GM12875 (cell line): ENCODE measurements around the gene LIF.
"Not testable (repeated sequence)": the region's sequence is repeated elsewhere in the genome, so short reads cannot be mapped to it uniquely, and the experiment has no call there.

Experiments used
- H3K4me3 ChIP-seq: one replicate; pipeline ENCODE4 v1.5.1; 2011; ENCODE audit warnings: low read depth, low read length, control low read depth
- TF ChIP-seq, protein P1 (sequence below): IDR thresholded peaks from 2 replicates; pipeline ENCODE4 v1.5.1; 2011; ENCODE audit warnings: low read depth, mild to moderate bottlenecking, control low read depth, inconsistent platforms, low read length, moderate library complexity, borderline replicate concordance; ENCODE audit not compliant: insufficient read depth

LIF gene

DNA sequence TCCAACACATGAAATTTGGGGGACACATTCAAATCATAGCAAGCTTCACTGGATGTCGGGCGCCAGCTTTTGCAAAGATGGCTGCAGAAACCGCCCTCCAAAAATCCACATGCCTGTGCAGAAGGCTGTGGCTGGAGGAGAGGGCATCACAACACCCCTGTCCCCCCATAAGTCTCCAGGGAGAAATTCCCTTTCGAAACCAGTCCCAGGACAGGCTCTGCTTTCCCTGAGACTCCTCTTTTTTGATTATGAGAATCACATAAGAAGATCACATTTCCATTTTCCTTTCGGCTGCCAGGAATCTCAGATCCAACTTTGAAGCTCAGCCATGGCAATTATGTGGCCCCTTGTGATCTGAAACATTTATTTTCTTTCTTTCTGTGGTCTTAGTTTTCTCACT, 9.7 kb downstream of the LIF start:
- H3K4me3 ChIP-seq: no peak overlapping the region
- TF ChIP-seq, protein P1, sequence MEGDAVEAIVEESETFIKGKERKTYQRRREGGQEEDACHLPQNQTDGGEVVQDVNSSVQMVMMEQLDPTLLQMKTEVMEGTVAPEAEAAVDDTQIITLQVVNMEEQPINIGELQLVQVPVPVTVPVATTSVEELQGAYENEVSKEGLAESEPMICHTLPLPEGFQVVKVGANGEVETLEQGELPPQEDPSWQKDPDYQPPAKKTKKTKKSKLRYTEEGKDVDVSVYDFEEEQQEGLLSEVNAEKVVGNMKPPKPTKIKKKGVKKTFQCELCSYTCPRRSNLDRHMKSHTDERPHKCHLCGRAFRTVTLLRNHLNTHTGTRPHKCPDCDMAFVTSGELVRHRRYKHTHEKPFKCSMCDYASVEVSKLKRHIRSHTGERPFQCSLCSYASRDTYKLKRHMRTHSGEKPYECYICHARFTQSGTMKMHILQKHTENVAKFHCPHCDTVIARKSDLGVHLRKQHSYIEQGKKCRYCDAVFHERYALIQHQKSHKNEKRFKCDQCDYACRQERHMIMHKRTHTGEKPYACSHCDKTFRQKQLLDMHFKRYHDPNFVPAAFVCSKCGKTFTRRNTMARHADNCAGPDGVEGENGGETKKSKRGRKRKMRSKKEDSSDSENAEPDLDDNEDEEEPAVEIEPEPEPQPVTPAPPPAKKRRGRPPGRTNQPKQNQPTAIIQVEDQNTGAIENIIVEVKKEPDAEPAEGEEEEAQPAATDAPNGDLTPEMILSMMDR: no peak

DNA sequence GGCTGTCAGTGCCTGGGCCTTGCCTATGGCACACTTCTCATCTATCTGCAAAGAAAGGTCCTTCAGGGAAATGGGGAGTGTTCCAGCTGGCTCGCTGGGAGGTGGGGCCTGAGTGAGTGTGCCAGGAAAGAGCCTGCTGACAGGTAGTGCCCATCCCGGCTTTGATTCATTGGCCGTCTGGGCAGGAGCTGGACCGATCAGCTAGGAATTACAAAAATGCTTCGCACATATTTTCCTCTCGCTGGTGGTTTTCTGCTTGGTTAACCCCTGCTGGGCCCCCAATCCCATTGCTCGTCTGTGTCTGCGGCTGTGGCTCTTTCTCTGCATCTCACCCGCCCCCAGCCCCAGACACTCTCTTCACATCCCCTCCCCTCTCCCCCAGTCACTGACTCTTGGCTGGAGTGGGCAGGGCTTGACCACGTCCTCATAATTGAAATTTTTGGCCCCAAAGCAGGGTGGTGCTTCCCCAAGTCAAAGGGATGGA, 10.8 kb downstream of the LIF start:
- TF ChIP-seq, protein P1: no peak
- no peak overlapping the region for H3K4me3 ChIP-seq

DNA sequence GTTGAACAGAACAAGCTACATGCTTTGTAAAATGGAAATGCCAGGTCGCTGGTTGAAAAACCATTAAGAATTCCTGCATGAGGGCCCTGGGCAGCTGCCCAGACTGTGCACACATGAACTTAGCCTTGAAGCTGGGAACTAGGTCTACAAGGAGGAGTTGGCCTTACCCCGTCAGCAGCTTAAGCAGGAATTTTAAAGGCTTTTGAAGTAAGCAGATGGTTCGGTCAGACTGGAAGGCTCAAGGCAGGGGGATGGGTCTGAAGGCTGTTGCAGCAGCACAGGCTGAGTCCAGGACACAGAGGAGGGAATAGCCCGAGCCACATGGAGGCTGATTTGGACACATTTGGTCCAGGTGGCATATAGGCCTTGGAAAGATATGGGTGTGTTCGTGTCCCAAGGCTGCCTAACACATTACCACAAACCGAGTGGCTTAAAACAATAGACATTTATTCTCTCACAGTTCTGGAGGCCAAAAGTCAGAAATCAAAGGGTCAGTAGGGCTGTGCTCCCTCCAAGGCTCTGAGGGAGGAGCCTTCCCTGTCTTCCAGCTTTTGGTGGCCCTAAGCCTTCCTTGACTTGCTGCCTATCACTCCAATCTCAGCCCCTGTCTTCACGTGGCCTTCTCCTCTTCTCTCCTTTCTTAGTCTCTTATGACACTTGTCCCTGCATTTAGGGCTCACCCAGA, 11.6 kb downstream of the LIF start:
- TF ChIP-seq, protein P1: no peak
- H3K4me3 ChIP-seq: no peak overlapping the region

DNA sequence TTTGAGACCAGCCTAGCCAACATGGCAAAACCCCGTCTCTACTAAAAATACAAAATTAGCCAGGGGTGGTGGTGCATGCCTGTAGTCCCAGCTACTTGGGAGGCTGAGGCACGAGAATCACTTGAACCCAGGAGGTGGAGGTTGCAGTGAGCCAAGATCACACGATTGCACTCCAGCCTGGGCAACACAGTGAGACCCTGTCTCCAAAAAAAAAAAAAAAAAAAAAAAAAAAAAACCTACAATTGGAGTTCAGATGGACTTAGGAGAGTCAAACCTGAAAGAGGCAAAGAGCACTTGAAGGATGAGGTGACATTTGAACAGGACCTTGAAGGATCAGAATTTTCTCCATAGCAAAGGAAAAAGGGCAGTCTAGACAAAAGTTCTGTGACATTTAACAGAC, 12.2 kb downstream of the LIF start:
- not testable (repeated sequence) for H3K4me3 ChIP-seq

DNA sequence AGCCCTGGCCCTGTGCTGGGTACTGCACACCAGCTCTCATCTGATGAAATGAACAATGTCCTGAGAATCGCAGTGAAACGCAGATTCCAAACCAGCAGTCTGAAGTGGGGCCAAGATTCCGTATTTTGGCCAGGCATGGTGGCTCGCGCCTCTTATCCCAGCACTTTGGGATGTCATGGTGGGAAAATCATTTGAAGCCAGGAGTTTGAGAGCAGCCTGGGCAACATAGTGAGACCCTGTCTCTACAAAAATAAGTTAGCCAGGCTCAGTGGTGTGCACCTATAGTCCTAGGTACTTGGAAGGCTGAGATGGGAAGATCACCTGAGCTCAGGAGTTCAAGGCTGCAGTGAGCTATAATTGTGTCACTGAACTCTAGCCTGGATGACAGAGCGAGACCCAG, 13.0 kb downstream of the LIF start:
- TF ChIP-seq, protein P1: no peak
- no peak overlapping the region for H3K4me3 ChIP-seq

DNA sequence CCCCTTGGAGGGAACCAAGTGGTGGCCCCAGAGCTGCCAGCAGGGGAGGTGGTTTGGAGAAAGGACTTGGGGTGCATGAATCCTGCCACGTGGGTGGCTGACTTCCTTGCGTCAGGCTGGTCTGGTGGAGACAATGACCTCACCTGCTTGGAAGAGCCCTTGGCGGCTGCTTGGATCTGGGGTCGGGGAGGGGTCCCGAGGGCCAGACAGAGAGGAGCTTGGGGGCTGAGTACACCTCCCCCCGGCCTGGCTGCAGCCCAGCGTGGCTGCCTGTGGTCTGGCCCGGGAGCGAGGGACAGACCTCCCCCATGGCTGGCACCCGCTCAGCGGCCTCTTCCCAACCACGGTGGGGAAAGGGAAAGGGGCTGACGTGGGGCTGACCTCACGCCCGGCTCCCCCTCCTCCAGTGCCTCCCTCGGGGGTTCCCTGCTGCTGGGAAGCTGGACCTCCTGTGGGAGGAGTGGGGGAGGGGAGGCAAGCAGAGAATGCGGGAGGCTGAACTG, 13.8 kb downstream of the LIF start:
- TF ChIP-seq, protein P1: no peak
- H3K4me3 ChIP-seq: no peak overlapping the region

DNA sequence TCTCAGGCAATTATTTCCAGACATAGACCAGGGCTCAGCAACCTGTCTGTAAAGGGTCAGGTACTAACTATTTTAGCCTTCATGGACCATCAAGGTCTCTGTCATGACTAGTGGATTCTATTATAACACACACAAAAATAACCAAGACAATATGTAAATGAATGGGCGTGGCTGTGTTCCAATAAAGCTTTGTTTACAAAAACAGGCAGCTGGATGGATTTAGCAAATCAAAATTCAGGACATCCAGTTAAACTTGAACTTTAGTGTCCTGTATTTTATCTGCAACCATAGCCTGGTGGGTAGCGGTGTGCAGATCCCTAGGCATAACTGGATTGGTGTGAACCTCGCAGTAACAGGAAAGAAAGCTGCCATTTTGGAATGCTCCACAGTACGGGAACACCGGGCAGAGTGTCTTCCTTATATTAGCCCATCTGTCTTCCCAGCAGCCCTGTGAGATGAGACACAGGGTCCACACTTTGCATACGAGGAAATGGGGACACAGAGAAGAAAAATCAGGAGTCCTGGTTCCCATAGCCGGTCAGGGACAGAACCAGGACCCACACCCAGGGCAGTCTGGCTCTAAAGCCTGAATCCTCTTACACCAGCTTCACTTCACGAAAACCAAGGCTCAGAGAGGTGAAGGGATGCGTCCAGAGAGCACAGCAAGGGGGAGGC, 15.6 kb downstream of the LIF start:
- H3K4me3 ChIP-seq: no peak overlapping the region
- TF ChIP-seq, protein P1: no peak
